ENCODE measurements around the gene ARHGAP23.
"Not testable (repeated sequence)": the region's sequence is repeated elsewhere in the genome, so short reads cannot be mapped to it uniquely, and the experiment has no call there.

Gene ARHGAP23

GRCh38 chr17:38421871-38422827 is 6.1 kb upstream of the ARHGAP23 start:
- DNase-seq (ENCODE audit: low read depth in 2 of 3, low spot score in 1 of 3), result no peak

DNA sequence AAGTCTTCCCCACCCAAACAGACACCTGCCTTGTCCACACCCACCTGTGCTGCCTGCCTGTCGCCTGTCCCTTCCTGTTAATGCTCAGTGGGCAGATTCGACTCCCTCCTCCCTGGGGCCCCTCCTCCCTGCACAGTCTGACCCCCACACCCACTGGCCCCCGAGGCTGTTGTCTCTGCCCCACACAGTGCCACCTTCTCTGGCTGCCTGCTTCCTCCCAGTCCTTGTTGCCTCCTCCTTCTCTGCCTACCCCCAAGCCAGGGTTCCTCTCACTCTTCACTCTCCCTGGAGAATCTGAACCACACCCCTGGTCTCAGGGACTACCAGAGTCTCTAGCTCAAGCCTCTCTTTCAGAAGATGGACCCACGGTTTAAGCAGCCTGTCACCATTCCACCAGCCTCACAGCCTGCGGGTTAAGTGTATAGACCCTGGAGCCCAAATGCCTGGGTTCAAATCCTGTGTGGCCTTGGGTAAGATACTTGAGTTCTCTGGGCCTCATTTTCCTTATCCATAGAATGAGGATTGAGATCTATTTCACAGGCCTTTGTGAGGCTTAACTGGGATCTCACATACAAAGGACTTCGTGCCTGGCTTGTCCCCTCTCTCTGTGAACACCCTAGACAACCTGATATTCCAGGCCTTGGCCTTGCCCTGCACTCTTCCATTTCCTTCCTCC is 3.8 kb upstream of the ARHGAP23 start:
- no peak for DNase-seq (ENCODE audit: low read depth in 2 of 3, low spot score in 1 of 3)

DNA sequence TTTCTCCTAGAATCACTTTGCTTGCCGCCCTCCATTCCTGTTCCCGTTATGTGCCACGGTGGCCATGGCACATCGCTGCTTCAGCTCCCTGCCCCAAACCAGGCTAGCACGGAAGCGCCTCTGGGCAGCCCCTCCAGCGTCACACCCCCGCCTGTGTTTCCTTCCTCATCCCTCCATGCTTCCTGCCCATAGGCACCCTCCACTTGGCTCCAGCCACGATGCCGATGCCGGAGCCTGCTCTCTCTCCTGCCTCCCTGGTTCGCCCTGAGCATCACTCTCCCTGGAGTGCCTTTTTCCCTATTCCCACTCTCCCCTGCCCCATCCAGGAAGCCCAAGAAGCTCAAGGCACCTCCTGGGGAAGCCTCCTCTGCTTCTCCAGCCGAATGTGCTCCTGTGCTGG is 3.2 kb upstream of the ARHGAP23 start:
- no peak for DNase-seq (ENCODE audit: low read depth in 2 of 3, low spot score in 1 of 3)

DNA sequence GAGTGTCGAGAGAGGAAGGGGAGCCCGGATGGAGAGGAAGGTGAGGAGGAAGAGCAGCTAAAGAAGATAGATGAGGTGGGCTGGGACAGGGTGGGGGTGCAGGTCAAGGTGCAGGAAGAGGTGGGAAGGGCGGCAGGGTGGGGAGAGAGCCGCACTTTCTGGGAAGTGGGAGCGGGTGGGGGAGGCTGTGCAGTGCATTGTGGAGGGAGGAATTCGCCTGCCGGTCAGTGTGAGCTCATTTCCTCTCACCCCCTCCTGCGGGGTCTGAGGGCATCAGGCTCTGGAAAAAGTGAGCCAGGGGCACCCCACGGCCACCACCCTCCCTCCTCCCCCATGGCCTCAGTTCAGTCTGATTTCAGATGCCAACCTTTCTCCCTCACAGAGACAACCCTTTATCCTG is 2.5 kb upstream of the ARHGAP23 start:
- no peak for DNase-seq (ENCODE audit: low read depth in 2 of 3, low spot score in 1 of 3)

GRCh38 chr17:38426441-38426840 is 1.8 kb upstream of the ARHGAP23 start:
- DNase-seq (ENCODE audit: low read depth in 2 of 3, low spot score in 1 of 3), result no peak

- no peak for DNase-seq (ENCODE audit: low read depth in 2 of 3, low spot score in 1 of 3)
Measured at GRCh38 chr17:38427160-38427949, 909 bp upstream of the ARHGAP23 start.

GRCh38 chr17:38428643-38429371 is 543 bp downstream of the ARHGAP23 start:
- no peak for DNase-seq (ENCODE audit: low read depth in 2 of 3, low spot score in 1 of 3)

DNA sequence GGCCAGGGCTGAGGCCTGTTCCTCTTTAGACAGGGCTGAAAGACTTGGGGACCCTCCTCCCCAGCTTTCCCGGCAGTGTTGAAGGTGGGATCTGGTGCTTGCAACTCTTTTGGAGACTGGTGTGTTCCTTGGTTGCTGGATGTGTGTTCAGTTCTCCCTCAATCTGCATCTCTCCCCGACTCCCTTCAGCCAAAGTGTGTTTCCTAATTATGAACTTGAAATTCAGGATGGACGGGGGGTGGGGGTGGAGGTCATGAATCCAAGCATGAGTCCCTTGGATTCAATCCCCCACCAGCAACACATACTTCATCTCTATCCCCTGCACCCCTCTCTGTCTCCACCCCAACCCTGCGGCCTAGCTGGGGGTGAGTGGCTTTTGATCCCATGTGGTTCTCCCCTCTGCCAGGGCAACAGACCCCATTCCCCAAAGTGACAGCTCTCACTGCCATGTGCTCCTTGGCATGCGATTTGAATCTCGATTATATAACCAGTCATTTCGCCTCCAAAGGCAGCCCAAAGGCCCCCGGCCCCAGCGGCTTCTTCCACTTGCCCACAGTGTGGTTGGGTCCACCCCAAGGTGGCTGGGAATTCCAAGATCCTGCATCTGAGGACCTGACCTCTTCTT is 1.3 kb downstream of the ARHGAP23 start:
- no peak for DNase-seq (ENCODE audit: low read depth in 2 of 3, low spot score in 1 of 3)

GRCh38 chr17:38430316-38430715 is 2.1 kb downstream of the ARHGAP23 start:
- DNase-seq (ENCODE audit: low read depth in 2 of 3, low spot score in 1 of 3), result no peak

DNA sequence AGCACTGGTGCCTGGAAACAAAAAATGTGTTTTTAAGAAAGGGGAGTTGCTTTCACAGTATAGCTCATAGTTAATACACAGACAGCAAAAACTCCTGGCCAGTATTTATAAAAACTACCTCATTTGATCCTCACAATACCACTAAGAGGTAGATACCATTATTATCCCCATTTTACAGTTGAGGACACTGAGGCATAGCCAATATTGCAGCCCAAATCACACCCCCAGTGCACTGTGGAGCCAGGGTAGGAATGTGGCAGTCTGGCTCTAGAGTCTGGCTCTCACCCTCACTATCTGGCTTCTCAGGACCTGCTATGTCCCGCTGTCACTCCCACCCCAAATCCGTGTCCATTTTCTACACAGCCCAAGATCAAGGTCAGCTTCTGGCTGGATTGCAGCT is 2.6 kb downstream of the ARHGAP23 start:
- no peak for DNase-seq (ENCODE audit: low read depth in 2 of 3, low spot score in 1 of 3)

DNA sequence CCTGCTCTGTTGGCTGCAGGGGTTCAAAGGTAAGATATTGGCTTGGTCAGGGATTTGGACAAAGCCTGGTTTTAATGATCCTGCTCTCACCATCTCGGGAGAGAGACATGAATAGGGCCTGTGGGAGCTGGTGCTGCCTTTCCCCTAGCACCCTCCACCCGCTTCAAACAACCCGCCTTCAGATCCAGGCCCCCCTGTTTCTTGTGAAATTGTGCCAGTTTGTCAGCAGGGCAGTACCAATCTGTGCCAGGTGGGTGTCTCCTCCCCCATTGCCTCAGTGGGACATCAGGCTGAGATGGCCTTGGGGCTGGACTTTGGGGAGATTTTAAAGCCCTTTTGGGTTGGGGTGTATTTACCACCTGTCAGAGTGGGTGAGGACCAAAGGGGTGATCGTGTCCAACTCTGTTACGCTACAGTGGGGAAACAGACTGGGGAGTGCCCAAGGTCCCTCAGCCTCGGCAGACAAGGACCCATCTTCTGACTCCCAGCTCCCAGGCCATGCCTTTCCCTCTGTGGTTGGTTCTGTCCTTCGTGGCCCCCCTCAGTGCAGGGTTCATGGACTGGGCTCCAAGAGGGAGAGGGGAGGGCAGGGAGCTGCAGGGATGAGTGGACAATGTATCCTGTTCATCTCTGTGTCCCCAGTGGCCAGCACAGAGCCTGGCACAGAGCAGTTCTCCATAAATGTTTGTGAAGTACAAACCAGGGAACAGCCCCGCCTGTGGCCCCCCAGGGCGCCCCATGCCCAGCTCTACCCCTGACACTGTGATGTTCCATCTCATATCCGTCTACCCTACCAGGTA is 3.3 kb downstream of the ARHGAP23 start:
- no peak for DNase-seq (ENCODE audit: low read depth in 2 of 3, low spot score in 1 of 3)

GRCh38 chr17:38434178-38434665 is 6.0 kb downstream of the ARHGAP23 start:
- no peak for DNase-seq (ENCODE audit: low read depth in 2 of 3, low spot score in 1 of 3)

DNA sequence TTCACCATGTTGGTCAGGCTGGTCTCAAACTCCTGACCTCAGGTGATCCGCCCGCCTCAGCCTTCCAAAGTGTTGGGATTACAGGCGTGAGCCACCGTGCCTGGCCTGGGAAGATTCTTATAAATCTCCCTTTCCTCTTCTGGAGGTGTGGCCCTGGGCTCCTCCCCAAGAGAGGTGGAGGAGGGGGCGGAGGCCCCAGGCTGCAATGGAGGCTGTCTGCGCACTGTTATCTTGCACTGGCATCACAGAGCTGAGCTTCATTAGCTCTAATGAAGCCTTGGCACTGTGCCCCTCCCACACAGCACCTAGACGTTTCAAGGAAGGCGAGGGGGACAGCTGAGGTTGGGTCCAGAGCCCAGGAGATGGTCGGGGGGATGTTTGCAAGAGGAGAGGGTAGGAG is 7.5 kb downstream of the ARHGAP23 start:
- DNase-seq (ENCODE audit: low read depth in 2 of 3, low spot score in 1 of 3), result no peak

DNA sequence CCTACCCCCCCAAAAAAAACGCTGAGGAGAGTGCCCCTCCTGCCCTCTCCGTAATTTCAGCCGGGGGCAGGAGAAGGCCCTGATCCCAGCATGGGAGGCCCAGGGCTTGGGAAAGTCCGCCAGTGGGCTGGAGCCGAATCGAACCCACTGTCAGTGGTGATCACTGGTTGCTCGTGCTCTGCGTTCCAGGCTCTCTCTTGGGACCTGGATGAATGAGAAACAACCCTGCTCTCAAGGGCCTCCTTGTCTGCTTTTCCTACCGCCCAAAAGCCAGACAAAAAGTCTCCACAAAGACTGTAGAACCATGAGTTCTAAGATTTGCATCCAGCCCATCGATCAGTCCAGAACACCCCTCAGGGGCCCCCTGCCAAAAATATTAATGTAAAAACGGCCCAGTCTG is 8.1 kb downstream of the ARHGAP23 start:
- DNase-seq (ENCODE audit: low read depth in 2 of 3, low spot score in 1 of 3), result no peak

- DNase-seq (ENCODE audit: low read depth in 2 of 3, low spot score in 1 of 3), result not testable (repeated sequence)
Measured at GRCh38 chr17:38437313-38437712, 9.0 kb downstream of the ARHGAP23 start.

DNA sequence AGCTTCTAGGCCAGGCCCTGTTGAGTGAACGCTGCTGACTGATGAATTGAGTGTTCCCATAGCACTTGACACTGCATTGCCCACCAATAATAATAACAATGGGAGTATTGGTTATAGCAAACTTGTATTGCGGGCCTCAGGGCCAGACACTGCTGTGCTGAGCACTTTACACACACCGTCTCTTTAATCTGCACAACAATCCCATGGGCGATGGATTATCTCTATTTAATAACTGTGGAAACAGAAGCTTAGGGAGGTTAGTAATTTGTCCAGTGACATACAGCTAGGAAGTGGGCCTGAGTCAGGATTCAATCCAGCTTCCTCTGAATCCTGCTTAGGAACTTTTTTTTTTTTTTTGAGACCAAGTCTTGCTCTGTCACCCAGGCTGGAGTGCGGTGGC is 11.2 kb downstream of the ARHGAP23 start:
- DNase-seq (ENCODE audit: low read depth in 2 of 3, low spot score in 1 of 3), result no peak

GRCh38 chr17:38440614-38441397 is 12.5 kb downstream of the ARHGAP23 start:
- DNase-seq (ENCODE audit: low read depth in 2 of 3, low spot score in 1 of 3), result no peak

DNA sequence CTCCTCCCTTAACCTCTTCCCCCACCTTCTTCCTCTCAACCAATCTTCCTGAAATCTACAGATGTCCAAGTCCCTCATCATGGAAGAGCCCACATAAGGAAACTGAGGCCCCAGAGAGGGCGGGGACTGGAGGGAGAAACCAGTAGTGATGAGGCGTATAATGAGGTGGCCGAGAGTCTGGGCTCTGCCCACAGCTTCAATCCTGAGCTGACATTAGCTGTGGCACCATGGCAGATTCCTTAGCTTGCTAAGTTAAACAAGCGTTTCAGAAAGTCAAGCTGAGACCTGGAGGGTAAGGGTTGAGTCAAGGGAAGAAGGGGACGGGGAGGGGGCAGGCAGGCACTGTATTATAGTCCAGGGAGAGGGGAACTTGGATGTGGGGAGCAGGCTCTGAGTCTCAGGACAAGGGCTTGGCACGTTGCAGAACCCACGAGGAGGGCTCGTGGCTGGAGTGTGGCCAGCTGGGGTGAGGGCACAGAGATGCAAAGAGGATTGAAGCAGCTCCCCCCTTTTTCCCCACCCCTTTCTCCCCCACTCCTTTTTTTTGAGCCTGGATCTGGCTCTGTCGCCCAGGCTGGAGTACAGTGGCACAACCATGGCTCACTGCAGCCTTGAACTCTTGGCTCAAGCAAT is 13.3 kb downstream of the ARHGAP23 start:
- DNase-seq (ENCODE audit: low read depth in 2 of 3, low spot score in 1 of 3), result no peak
